ENCODE measurements around the gene CYB5A.

DNA sequence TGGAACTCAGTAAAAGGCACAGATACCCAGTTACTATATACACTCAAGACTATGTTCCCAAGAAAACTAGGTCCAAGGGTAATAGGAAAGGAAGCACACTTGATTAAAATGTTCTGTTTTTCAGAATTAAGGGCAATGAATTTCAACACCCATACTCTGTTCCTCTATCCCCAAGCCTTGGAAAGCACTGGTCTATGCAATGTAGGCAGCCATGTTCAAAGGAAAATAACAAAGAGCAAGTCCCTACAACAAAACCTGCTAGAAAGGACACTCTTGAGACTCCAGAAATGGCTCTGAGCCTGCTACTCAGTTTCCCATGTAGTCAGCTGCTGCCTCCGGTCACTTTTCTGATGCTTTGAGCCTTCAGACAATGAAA, 6.8 kb downstream of the CYB5A start:
- TF ChIP-seq, protein P1, sequence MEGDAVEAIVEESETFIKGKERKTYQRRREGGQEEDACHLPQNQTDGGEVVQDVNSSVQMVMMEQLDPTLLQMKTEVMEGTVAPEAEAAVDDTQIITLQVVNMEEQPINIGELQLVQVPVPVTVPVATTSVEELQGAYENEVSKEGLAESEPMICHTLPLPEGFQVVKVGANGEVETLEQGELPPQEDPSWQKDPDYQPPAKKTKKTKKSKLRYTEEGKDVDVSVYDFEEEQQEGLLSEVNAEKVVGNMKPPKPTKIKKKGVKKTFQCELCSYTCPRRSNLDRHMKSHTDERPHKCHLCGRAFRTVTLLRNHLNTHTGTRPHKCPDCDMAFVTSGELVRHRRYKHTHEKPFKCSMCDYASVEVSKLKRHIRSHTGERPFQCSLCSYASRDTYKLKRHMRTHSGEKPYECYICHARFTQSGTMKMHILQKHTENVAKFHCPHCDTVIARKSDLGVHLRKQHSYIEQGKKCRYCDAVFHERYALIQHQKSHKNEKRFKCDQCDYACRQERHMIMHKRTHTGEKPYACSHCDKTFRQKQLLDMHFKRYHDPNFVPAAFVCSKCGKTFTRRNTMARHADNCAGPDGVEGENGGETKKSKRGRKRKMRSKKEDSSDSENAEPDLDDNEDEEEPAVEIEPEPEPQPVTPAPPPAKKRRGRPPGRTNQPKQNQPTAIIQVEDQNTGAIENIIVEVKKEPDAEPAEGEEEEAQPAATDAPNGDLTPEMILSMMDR (IDR thresholded peaks at IDR 0.05) = no peak
- TF ChIP-seq NFIC (IDR thresholded peaks at IDR 0.05; ENCODE audit: borderline replicate concordance) (no peak), RAD21 (IDR thresholded peaks at IDR 0.05; ENCODE audit: low read length) (no peak), MAX (IDR thresholded peaks at IDR 0.05; ENCODE audit: low read depth) (no peak), EP300 (IDR thresholded peaks at IDR 0.05; ENCODE audit: borderline replicate concordance in 1 of 2, low read depth in 1 of 2, low read length in 1 of 2) (no peak), JUND (IDR thresholded peaks at IDR 0.05) (no peak), PBX3 (IDR thresholded peaks at IDR 0.05) (no peak), CHD2 (IDR thresholded peaks at IDR 0.05; ENCODE audit: low read length, partially characterized antibody) (no peak), REST (IDR thresholded peaks at IDR 0.05; ENCODE audit: low read depth, low read length) (no peak), SIN3A (IDR thresholded peaks at IDR 0.05; ENCODE audit: borderline replicate concordance, low read depth, low read length) (no peak), EZH2phosphoT487 (IDR thresholded peaks at IDR 0.05; ENCODE audit: borderline replicate concordance, low read depth) (no peak)
